Measurements from ENCODE around the gene ZNF326. TPM values are rescaled to one million over a fixed set of nuclear protein-coding genes. Genes with fewer than 3 reads are reported as not detected.

ZNF326 gene
- total RNA-seq, 2 donors from 2014 or later, result 10.6 to 16.5 TPM

DNA sequence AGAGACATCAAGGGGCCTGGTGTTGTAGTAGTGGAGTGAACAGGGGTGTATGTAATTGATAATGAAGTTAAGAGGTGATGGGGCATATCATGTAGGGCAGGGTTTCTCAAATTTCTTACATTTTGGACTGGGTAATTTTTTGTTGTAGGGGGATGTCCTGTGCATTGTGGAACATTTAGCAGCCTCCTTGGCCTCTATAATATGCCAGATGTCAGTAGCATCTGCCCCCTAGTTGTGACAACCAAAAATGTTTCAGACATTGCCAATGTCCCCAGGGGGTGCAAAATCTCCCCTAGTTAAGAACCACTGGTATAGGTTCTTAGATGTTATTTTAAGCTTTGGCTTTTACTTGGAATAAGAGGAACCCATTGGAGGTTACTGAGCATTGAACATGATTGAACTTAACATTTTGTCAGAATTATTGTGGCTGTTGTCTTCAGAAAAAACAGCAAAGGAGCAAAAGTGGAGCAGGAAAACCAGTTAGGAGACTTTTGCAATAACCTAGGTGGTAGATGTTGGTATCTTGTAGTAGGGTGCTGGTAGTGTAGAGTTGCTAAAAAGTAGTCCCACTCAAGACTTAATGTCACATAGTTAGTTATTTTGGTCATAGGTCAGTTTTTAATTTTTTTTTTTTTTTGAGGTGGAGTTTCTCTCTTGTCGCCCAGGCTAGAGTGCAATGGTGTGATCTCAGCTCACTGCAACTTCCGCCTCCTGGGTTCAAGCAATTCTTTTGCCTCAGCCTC is 6.2 kb downstream of the ZNF326 start:
- 93% methylated on average over 2 of the region's 2 CpGs for WGBS
- H3K4me1 ChIP-seq (replicated peaks), result peaks cover 11% of the 10 kb centered on the region

DNA sequence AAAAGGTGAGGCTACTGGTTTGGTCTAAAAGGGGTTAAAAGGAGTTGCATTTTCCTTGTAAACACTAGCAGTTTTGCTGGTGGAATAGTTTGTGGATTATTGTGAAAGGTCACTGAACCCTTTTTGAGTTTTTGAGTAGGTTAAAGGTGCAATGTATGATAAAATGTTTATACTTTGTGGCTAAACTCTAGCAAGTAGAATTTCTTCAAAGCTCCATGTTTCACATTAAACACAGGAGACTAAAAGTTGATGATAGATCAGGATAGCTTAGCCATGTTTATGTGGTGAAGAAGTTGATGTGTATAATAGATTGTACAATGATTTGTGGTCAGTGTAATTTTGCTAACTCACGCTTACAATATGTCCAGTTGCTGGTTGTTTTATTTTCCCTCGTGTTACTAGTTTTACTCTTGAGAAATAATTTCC is 13.1 kb downstream of the ZNF326 start:
- intact Hi-C loops (cut with DNase I), result no loop called here
- TF ChIP-seq POLR2AphosphoS5 (IDR thresholded peaks at IDR 0.05), result no peak
- TF ChIP-seq, protein P1, sequence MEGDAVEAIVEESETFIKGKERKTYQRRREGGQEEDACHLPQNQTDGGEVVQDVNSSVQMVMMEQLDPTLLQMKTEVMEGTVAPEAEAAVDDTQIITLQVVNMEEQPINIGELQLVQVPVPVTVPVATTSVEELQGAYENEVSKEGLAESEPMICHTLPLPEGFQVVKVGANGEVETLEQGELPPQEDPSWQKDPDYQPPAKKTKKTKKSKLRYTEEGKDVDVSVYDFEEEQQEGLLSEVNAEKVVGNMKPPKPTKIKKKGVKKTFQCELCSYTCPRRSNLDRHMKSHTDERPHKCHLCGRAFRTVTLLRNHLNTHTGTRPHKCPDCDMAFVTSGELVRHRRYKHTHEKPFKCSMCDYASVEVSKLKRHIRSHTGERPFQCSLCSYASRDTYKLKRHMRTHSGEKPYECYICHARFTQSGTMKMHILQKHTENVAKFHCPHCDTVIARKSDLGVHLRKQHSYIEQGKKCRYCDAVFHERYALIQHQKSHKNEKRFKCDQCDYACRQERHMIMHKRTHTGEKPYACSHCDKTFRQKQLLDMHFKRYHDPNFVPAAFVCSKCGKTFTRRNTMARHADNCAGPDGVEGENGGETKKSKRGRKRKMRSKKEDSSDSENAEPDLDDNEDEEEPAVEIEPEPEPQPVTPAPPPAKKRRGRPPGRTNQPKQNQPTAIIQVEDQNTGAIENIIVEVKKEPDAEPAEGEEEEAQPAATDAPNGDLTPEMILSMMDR (IDR thresholded peaks at IDR 0.05), result no peak
- TF ChIP-seq POLR2A (IDR thresholded peaks at IDR 0.05), result no peak
- Histone ChIP-seq H3K27me3 (replicated peaks; ENCODE audit: insufficient read depth) (no peaks in the 10 kb centered on the region), H3K36me3 (no peaks in the 10 kb centered on the region), H3K9me3 (no peaks in the 10 kb centered on the region), H3K4me1 (replicated peaks) (no peaks in the 10 kb centered on the region), H3K27ac (no peak overlapping the region), H3K4me3 (no peak overlapping the region)
- no peak for DNase-seq (ENCODE audit: low spot score)
- WGBS, result 81% methylated on average over 2 of the region's 2 CpGs

More for the DNA sequence above, 6.2 kb downstream of the ZNF326 start:
- no peak for DNase-seq (ENCODE audit: low spot score)
- TF ChIP-seq POLR2A (IDR thresholded peaks at IDR 0.05), result no peak
- no peak for TF ChIP-seq POLR2AphosphoS5 (IDR thresholded peaks at IDR 0.05)
- TF ChIP-seq, protein P1 (IDR thresholded peaks at IDR 0.05), result no peak
- no peaks in the 10 kb centered on the region for H3K36me3 ChIP-seq
- no peaks in the 10 kb centered on the region for H3K27me3 ChIP-seq (replicated peaks; ENCODE audit: insufficient read depth)
- intact Hi-C loops (cut with DNase I), result no loop called here
- no peak overlapping the region for H3K4me3 ChIP-seq
- H3K9me3 ChIP-seq, result no peaks in the 10 kb centered on the region
- H3K27ac ChIP-seq, result no peak overlapping the region

DNA sequence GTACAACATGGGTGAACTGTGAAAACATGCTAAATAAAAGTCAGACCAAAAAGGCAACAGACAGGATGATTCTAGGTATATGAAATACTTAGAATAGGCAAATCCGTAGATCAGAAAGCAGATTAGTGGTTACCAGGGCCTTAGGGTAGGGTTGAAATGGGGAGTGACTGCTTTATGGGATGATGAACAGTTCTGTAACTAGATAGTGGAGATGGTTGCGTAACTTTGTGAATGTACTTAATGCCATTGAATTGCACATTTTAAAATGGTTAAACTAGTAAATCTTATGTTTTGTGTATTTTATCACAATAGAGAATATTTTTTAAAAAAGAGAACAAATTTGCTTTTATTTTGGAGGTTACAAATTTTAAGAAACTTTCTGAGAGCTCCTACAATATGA is 17.4 kb downstream of the ZNF326 start:
- Histone ChIP-seq H3K4me1 (replicated peaks) (no peaks in the 10 kb centered on the region), H3K36me3 (no peaks in the 10 kb centered on the region), H3K9me3 (no peaks in the 10 kb centered on the region), H3K27me3 (replicated peaks; ENCODE audit: insufficient read depth) (no peaks in the 10 kb centered on the region), H3K27ac (no peak overlapping the region), H3K4me3 (no peak overlapping the region)
- intact Hi-C loops (cut with DNase I), result no loop called here
- no peak for TF ChIP-seq POLR2AphosphoS5 (IDR thresholded peaks at IDR 0.05)
- no peak for TF ChIP-seq POLR2A (IDR thresholded peaks at IDR 0.05)
- TF ChIP-seq, protein P1 (IDR thresholded peaks at IDR 0.05), result no peak
- 90% methylated on average over 2 of the region's 2 CpGs for WGBS
- no peak for DNase-seq (ENCODE audit: low spot score)

DNA sequence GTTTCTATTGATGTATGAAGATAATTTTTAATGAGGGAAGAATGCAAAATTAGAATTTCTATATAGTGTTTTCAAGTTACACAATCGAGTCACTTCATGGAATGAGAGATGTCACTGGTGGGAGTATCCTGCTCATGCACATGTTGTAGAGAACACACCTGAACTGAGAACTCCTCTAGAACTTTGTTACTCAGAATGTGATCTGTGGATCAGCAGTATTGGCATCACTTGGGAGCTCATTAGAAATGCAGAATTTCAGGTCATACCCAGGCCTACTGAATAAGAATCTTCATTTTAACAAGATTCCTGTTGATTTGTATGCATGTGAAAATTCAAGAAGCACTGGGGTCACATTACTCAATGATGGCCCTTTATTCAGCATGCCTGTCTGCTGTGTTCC is 28.8 kb downstream of the ZNF326 start:
- intact Hi-C loops (cut with DNase I), result no loop called here
- Histone ChIP-seq H3K4me1 (replicated peaks) (no peaks in the 10 kb centered on the region), H3K36me3 (no peaks in the 10 kb centered on the region), H3K4me3 (no peak overlapping the region), H3K27me3 (replicated peaks; ENCODE audit: insufficient read depth) (no peaks in the 10 kb centered on the region), H3K27ac (no peak overlapping the region), H3K9me3 (no peaks in the 10 kb centered on the region)
- DNase-seq (ENCODE audit: low spot score), result no peak
- 95% methylated on average over 1 of the region's 1 CpG for WGBS
- TF ChIP-seq POLR2A (IDR thresholded peaks at IDR 0.05) (no peak), POLR2AphosphoS5 (IDR thresholded peaks at IDR 0.05) (no peak)
- TF ChIP-seq, protein P1 (IDR thresholded peaks at IDR 0.05), result no peak

DNA sequence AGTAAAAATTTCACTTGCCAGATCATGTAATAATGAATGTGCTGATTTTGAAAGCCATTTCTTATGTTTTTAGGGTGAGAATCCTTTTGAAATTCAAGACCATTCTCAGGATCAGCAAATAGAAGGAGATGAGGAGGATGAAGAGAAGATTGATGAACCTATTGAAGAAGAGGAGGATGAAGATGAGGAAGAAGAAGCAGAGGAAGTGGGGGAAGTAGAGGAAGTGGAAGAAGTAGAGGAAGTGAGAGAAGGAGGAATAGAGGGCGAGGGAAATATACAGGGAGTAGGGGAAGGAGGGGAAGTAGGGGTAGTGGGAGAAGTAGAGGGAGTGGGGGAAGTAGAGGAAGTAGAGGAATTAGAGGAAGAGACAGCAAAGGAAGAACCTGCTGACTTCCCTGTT is 32.4 kb downstream of the ZNF326 start:
- Histone ChIP-seq H3K4me3 (no peak overlapping the region), H3K27me3 (replicated peaks; ENCODE audit: insufficient read depth) (no peaks in the 10 kb centered on the region), H3K27ac (no peak overlapping the region), H3K9me3 (no peaks in the 10 kb centered on the region), H3K4me1 (replicated peaks) (no peaks in the 10 kb centered on the region), H3K36me3 (no peaks in the 10 kb centered on the region)
- WGBS, result 100% methylated on average over 1 of the region's 1 CpG
- DNase-seq (ENCODE audit: low spot score), result no peak
- TF ChIP-seq POLR2AphosphoS5 (IDR thresholded peaks at IDR 0.05) (no peak), POLR2A (IDR thresholded peaks at IDR 0.05) (no peak)
- TF ChIP-seq, protein P1 (IDR thresholded peaks at IDR 0.05), result no peak
- intact Hi-C loops (cut with DNase I), result no loop called here

All from prostate gland (tissue), 2 donors.